NCI-H2081 (cell line): Measurements from ENCODE around the gene MED12.

Experiments
- DNase-seq, 2 experiments: peaks; one replicate each; lab custom pipeline; 2025; lab: John Stamatoyannopoulos, UW

MED12 gene

DNA sequence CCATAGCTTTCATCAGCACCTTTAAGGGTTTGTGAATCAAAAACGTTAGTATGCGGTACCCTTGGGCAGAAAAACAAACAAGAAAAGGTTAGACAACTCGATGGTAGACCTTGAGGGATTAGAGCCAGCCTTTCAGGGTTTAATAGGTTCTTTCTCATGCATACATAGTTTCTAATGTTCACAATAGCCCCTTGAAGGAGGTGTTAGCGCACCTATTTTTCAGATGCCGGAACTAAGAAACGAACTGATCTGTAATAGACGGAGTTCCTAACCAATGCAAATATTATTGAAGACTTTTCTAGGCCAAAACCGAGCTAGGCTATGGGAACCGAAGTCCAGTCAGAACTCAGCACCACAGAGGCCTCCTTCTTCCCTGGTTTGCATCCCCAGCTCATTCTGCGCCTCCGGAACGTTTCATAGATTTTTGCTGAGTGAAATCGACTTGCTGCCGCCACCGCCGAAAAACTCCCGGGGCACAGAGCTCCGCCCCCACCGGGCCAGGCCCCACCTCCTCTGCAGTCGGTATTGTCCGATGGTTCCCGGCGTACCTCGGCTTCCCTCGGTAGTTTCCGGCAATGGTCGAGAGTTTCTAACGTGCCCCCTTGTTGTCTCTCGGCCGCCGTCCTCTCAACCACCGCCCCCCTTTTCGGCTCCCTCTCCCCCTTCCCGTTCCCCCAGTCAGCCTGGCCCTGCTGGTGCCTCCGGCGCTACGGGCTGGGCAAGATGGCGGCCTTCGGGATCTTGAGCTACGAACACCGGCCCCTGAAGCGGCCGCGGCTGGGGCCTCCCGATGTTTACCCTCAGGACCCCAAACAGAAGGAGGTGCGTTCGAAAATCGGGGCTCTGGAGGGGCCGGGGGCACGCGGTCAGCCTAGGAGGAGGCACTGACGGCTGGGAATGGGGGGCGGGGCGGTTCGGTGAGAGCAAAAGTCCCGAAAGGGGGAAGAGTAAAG is at the start of gene MED12:
TSS of gene MED12 (plus strand) at position 565 of the 953 bp plus-strand sequence. CDS start at position 724, 159 bp downstream.
- peak; percentile 70 to 77 for DNase-seq

DNA sequence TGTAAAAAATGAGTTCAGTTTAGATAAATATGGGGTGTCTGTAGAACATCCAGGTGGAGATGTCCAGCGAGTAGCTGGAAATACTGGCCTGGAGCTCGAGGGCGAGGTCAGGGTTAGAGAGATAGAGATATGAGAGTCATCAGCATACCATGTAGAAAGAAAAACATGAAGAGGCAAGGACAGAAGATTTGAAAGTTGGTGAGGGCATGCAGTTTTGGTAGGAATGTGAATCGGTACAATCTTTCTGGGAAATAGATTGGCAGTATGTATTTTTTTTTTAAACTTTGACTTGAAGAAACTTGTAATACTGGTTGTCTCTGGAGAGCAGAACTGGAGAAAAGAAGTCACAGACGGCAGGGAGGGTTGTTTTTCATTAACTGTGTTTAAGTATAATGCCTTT is 47.9 kb upstream of the MED12 start:
- no peak for DNase-seq

DNA sequence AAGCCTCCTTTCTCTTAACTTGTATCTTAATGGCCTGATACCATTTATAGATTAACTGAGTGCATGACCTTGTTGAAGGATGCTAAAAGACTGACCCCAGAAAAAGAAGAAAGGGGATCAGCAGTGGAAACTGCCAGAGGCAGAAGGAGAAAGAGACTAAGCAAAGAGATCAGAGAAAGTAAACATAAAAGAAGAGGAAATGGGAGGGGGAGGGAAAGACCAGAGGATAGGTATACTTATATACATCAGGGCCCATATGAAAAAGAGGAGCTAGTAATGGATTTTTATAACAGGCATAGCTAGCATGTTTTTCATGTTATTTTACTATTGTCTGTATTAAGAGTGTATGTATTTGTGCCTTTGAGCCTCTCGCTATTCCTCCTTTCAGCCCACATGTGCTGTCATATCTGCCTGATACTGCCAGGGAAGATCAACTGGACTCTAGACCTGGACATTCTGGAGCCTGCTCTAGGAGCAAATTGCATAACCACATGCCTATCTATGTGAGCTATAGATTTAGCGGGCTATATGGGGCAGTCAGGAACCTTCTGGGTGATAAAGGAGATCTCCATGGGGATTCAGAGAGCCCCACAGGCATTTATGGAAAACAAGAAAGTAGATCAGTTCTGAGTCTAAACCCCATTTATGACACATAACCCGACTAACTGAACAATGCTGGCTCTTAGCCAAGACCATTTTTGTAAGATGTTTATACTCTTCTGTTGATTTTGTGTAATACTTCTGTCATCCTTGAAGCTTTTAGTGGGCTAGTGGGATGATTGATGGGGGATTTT is 36.9 kb upstream of the MED12 start:
- DNase-seq = no peak

DNA sequence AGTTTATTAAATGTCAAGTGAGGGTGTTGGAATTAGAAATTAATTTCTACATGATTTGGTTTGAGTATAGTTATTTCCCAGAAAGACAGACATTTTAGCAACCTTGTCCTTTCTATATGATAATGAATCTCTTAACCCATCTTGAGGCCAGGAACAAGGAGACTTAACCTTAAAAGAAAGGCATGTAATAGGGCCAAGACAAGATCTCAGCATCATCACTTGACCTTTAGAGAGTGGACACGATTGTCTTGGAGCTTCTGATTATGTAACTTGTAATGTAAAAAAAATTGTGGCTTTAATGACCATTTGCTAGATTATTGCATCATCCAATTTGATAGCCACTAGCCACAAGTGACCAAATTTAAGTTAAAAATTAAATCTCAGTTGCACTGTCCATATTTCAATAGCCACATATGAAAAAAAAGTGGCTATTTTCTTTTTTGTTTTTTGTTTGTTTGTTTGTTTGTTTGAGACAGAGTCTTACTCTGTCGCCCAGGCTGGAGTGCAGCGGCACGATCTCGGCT is 36.2 kb upstream of the MED12 start:
- DNase-seq = no peak

DNA sequence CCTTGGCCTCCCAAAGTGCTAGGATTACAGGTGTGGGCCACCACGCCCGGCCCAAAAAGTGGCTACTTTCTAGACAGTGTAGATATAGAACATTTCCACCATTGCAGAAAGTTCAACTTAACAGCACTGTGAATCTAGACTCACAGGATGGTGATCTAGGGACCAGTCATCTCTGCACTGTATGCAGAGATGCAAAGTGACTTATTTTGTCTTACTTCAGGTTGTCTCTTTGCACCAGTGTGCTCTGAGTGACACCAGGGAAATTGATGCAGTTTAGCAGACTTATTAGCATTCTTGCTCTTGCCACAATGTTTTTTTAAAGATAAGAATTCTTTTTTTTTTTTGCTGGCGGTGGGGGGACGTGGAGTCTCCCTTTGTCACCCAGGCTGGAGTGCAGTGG is 35.6 kb upstream of the MED12 start:
- DNase-seq = no peak

DNA sequence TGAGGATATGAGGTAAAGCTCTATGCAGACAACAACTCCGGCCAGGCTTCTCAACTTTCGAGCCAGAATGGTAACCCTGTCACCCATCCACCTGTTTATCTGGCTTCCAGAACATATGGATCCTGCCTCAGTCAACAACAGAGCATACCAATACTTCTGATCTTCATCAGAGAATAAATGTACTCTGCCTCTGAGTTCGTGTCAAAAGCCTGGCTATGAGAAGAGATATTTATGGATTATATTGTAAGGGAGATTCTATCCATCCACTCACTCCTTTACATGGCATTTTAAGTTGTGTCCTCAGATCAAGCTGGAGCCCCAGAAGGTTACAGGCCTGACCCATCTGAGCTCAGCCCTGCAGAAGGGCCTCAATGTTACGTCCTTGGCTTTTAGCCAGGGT is 32.5 kb upstream of the MED12 start:
- no peak for DNase-seq

DNA sequence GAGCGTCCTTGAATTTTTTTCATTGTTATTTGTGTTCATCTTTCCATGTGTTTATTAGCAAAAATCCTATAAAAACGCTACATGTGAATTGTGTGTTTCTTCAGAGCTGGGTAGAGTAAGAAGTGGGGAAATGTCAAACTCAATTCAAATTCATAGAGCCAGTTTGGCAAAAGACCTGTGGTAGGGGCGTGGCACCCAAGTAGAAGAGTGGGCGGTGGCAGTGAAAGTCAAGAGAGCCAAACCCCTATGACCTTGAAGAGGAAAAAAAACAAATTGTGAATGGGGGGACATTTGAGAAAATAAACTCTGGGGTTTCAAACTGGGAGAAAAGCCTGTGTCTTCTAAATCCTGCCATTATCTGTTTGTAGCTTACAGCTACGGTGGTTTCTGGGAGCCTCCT is 27.1 kb upstream of the MED12 start:
- no peak for DNase-seq

DNA sequence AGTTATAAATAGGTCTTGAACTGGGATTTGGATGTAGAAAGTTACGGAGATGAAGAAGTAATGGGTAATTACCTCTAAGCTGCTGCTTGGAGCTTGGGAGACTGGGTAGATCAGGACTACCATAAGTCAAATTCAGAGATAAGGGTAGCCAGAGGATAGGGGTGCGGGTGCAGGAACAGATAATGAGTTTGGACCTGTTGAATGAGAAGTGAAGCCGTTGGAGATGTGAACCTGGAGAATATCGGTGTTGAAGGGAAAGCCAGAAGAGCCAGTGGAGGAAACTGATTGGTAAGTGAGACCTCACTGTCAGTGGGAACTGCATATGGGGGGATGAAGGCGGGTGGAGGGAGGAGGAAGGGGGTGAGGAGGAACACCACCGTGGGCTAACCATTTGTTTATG is 23.4 kb upstream of the MED12 start:
- DNase-seq = no peak

DNA sequence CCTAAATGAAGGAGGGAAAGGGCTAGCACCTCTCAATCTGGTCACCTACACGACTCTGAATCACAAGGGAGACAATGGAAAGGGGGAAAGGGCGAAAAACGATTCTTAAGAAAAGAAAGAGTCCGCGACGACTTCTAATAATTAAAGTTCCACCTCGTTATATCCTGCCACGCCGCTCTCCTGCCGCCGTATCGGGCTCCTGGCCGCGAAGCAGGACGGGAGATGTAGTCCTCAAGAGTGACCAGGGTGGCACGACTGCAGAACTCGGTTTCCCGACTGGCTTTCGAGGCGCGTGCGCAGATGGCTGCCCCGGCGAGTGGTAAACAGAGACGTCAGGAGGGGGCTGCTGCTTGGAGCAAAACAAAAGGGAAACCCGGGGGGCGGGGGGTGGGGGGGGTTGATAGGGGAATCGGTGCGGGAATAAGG is 22.8 kb upstream of the MED12 start, which contains the start of gene FOXO4:
TSS of gene FOXO4 (plus strand) at position 297 of the 426 bp plus-strand sequence. CDS start 678 bp downstream, outside the sequence.
- peak; percentile 73 to 90 for DNase-seq

DNA sequence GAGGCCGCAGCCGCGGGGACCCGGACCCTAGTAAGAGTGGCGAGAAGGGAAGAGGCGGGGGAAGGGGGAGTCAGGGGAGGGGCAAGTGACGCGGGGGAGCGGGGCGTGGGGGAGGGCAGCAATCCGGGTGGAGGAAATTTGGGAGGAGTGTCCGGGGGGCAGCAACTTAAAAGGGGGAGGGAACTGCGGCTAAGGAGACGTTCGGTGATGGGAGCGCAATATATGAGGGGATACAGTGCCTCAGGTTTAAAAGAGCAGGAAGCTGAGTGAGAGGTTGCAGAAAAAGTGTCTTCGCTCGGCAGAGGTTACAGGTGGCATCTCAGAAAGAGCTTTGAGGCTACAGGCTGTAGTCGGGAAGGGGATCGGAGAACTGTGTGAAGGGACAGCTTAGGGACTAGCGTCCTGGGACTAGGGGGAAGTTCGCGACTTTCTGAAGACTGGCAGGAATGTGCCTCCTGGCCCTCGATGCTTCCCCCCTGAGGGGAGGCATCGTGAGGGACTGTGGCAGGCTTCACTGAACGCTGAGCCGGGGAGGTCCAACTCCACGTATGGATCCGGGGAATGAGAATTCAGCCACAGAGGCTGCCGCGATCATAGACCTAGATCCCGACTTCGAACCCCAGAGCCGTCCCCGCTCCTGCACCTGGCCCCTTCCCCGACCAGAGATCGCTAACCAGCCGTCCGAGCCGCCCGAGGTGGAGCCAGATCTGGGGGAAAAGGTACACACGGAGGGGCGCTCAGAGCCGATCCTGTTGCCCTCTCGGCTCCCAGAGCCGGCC is 22.2 kb upstream of the MED12 start:
- peak in 1 of 2 experiments; percentile 63 for DNase-seq

DNA sequence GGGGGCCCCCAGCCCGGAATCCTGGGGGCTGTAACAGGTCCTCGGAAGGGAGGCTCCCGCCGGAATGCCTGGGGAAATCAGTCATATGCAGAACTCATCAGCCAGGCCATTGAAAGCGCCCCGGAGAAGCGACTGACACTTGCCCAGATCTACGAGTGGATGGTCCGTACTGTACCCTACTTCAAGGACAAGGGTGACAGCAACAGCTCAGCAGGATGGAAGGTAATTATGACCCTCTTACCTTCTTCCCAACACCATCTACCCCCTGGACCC is 21.7 kb upstream of the MED12 start:
- DNase-seq = no peak

DNA sequence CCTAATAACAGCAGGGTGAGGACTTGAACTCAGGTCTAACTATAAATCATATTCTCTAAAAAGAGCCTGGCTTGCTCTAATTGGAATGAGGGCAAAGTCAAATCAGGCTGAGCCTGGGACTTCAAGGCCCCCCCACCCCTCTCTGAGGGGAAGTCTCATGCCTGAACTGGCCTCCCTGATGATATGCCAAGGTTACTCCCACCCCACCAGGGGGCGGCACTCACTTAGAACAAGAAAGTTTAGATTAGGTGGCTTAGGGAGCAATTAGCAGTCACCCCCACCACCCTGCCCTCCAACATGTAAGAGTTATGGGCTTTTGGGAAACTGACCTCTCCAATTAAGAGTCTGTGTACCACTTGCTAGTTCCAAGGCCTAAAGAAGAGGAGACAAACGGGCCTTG is 20.1 kb upstream of the MED12 start:
- no peak for DNase-seq

DNA sequence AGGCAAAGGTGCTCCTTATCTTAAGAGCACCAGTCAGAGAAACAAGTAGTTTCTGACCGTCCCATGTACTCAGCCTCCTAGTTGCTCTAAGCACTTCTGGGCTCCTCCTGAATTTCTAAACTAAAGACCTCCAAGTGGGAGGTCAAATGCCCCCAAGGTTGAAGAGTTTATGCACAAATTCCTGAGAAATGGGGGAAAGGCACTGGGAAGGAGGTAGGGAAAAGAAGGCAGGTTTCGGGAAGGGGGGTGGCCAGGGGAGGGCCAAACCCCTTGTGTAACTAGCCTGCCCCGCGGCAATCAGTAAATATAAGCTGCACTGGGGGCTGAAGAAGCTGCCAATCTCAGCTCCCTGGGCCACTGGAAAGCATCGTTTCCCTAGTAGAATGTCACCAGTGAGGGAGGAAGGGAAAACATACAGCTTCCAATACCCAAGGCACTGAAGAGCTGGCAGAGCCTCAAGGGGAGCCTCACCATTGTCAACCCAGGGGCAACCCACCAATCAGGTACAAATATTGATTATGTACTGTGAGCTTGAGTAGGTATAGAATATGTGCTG is 19.4 kb upstream of the MED12 start:
- DNase-seq = no peak

DNA sequence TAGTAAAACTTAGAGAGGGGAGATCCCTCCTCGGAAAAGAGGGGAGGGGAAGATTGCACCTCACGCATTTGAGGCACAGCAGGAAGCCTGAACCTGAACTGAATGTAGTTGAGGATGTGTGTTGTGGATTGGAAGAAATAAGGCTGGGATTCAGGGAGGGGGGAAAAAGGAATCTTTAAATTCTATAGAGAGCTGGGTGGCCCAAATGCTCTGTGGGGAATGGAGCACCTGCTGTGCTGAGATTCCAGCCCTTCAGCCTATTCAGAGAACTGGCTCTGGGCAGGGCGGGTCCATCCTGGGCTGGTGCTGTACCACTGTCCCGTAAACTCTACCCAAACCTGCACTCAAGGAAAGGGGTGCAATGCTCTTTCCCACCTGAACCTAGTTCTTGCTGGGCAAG is 18.7 kb upstream of the MED12 start:
- DNase-seq = no peak

DNA sequence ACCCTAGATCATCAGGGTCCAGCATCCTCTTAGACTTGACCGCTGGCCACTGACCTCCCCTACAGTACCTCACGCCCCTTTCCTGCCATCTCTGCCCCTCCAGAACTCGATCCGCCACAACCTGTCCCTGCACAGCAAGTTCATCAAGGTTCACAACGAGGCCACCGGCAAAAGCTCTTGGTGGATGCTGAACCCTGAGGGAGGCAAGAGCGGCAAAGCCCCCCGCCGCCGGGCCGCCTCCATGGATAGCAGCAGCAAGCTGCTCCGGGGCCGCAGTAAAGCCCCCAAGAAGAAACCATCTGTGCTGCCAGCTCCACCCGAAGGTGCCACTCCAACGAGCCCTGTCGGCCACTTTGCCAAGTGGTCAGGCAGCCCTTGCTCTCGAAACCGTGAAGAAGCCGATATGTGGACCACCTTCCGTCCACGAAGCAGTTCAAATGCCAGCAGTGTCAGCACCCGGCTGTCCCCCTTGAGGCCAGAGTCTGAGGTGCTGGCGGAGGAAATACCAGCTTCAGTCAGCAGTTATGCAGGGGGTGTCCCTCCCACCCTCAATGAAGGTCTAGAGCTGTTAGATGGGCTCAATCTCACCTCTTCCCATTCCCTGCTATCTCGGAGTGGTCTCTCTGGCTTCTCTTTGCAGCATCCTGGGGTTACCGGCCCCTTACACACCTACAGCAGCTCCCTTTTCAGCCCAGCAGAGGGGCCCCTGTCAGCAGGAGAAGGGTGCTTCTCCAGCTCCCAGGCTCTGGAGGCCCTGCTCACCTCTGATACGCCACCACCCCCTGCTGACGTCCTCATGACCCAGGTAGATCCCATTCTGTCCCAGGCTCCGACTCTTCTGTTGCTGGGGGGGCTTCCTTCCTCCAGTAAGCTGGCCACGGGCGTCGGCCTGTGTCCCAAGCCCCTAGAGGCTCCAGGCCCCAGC is 17.6 kb upstream of the MED12 start:
- DNase-seq = no peak

DNA sequence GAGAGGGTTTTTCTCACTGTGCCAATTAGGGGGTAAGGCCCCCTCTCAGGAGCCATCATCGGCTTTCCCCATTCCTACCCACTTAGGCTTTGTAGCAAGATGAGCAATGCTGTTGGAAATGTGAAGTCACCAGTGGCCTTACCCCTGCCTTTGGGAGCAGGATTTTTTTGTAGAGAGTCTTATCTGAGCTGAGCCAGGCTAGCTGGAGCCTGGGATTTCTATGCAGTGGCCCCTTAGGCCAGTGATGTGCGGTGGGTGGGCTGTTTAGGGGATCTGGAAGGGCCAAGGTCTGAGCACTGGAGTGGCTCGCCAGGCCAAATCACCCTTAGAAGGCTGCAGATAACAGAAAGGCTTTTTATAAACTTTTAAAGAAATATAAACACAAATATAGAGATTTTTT is 16.1 kb upstream of the MED12 start:
- DNase-seq = no peak

DNA sequence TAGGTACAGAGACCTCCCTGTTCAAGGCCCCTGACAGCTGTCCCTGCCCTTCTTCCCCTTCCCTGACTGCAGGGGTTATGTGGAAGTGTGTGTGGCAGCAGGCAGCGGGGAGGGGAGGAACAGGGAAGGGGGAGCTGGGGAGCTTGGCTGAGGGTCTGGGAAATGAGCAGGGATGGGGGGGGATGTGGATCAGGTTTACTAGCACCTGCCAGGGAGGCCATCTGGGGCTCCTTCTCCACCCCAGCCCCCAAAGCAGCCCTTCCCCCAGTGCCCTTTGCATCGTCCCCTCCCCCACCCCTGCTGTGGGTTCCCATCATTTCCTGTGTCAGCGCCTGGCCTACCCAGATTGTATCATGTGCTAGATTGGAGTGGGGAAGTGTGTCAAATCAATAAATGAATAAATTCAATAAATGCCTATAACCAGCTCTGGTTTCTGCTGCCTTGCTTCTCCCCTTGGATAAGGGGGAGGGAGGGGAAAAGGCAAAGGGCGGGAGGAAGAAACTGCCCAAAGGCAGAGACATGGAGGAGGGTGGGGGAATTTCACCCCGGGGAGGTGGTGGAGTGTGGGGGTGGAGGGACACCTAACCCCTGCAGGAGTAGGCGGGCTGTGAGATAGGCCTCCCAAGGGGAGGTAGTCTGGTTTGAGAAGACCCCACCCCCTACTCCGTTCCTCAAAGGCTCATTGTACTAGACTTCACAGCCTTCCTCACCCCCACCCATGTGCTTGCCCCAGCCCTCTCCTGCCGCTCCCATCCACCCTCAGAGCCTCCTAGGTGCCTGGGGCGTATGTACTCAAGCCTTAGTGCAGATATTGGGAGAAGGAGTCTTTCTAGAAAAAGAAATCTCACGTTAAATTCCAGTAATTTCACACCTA is 15.0 kb upstream of the MED12 start:
- no peak for DNase-seq

DNA sequence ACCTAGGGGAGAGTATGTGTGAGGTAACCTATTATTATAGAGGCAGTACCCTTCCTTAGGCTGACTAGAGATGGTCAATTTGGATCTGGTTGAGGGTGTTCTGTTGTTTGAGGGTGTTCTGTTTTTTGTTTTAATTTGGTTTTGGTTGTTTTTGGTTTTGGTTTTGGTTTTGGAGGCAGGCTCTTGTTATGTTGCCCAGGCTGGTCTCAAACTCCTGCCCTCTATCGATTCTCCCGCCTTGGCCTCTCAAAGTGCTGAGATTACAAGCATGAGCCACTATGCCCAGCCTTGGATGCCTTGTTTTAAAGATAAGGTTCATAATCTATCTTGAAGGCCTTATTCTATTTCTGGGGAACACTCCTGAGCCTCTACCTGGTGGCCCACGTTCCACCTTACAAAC is 12.8 kb upstream of the MED12 start:
- DNase-seq = no peak

DNA sequence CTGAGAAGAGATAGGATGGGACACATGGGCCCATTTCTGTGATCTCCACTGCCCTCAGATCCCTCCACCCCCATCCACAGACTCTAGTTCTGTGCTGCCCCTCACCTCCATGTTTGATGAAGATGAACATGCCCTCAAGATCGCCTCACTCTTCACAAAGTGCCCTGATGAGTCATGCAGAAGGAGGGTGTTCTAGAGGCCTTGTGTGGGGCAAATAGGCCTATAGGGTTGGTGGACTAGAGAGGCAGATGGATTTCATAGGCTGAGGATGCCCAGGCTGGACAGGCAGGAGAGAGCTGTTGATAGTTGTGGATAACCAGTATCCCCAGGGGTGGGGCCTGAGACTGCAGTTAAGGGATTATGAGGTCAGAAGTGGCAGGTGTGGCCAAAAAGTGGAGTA is 12.0 kb upstream of the MED12 start, which contains the start of gene CXorf65:
TSS of gene CXorf65 (minus strand) at position 314 of the 400 bp plus-strand sequence. CDS start at position 130, 184 bp downstream.
- DNase-seq = no peak

DNA sequence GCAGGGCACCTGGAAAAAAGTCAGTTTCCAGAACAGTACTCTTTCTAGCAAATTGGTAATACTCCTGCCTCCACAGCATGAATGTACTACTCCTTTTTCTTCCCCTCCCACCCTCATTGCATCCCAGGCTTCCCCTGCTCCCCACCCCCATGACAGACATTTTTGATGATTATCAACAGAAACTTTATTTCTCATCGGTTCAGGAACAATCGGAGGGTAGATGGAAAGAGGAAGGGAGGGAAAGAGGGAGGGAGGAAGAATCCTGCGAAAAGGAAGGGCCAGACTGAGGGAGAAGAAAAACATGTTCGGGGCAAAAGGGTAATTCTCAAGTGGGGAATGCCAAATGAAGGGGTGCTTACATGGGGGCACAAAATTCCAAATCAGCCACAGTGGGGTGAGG is 11.2 kb upstream of the MED12 start:
- no peak for DNase-seq
